Amygdala (tissue), 56 donors: ENCODE results near the gene SLC4A8.

Experiments used
- DNase-seq, 56 donors: peaks; one replicate each; lab custom pipeline; 2025; lab: John Stamatoyannopoulos, UW

SLC4A8 gene

DNA sequence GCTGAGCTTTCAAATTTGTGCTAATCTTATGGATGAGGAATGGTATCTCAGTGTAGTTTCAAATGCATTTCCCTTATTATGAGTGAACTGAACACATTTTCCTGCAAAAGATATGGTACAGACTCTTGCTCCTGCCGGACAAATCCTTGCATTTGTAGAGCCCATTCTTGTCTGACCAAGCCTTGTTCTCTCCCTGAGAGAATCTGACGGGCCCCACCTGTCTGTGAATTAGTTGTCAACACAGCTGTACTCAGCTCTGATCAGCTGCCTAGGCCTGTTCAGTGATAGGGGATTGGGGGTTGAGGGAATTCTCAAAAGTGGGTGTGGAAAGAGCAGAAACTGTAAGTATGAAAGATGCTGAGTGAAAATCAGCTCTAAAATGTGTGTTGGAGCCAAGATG, 123.6 kb downstream of the SLC4A8 start:
- DNase-seq: no peak

DNA sequence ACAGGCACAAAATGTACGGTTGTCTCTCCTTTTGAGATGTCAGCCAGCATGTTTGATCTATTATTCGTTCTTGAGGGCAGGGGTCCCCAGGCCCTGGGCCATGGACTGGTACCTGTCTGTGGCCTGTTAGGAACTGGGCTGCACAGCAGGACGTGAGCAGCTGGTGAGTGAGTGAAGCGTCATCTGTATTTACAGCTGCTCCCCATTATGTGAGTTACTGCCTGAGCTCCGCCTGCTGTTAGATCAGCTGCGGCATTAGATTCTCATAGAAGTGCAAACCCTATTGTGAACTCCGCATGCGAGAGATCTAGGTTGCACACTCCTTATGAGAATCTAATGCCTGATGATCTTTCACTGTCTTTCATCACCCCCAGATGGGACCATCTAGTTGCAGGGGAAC, 125.0 kb downstream of the SLC4A8 start:
- DNase-seq: no peak
